Naive thymus-derived CD4-positive, alpha-beta T cell (primary cell): Measurements from ENCODE around the gene MYO5C. TPM values are rescaled to one million over a fixed set of nuclear protein-coding genes. Genes with fewer than 3 reads are reported as not detected.

ENCODE experiments used
- ATAC-seq: fragments of 150-1000 bp; cut with Tn5 transposase; 2 replicates; pipeline ENCODE4 v1.10.0; 2021; ENCODE audit warnings: mild to moderate bottlenecking, moderate library complexity
- CTCF ChIA-PET: fragments of 350-600 bp; sonication (Branson Sonifier 250); formaldehyde crosslinking; loops from one replicate; lab custom pipeline; 2021; ENCODE audit warnings: antibody characterized with exemption; lab: Charles Lee
- POLR2A ChIA-PET: fragments of 350-600 bp; sonication (Branson Sonifier 250); formaldehyde crosslinking; loops from one replicate; lab custom pipeline; 2021; ENCODE audit warnings: antibody characterized with exemption, inconsistent platforms; lab: Charles Lee
- DNase-seq, 9 donors: peaks; one replicate each; pipeline versions ENCODE4 v3.0.0 to v3.0.0-alpha.2; 2020 to 2022; ENCODE audit warnings: mixed read lengths in 1 of 9
- H3K27ac ChIP-seq: one replicate; pipeline ENCODE4 v1.7.0; 2013; ENCODE audit warnings: mild to moderate bottlenecking, low read depth, low read length, moderate library complexity
- H3K27me3 ChIP-seq, 2 donors: one replicate each; pipeline ENCODE4 v1.7.0; 2013; ENCODE audit warnings: low read length in 2 of 2, mild to moderate bottlenecking in 2 of 2, moderate library complexity in 2 of 2; ENCODE audit not compliant: control insufficient read depth in 2 of 2, insufficient read depth in 2 of 2
- H3K36me3 ChIP-seq, 3 experiments: 1 replicate in 2 of 3; 2 replicates in 1 of 3; pipeline ENCODE4 v1.7.0; 2013; ENCODE audit warnings: low read length in 3 of 3, mild to moderate bottlenecking in 3 of 3, moderate library complexity in 1 of 3; ENCODE audit not compliant: insufficient read depth in 3 of 3, control insufficient read depth in 2 of 3
- H3K4me1 ChIP-seq, 2 donors: one replicate each; pipeline ENCODE4 v1.7.0; 2013; ENCODE audit warnings: low read length in 2 of 2, mild to moderate bottlenecking in 2 of 2, moderate library complexity in 1 of 2; ENCODE audit not compliant: control insufficient read depth in 2 of 2, insufficient read depth in 2 of 2
- H3K4me3 ChIP-seq: 2 replicates; pipeline ENCODE4 v1.7.0; 2013; ENCODE audit warnings: mild to moderate bottlenecking, low read length
- H3K9me3 ChIP-seq, 3 experiments: 1 replicate in 2 of 3; 2 replicates in 1 of 3; pipeline ENCODE4 v1.7.0; 2013; ENCODE audit warnings: low read length in 3 of 3; ENCODE audit not compliant: control insufficient read depth in 2 of 3
- H3K27ac Mint-ChIP-seq, 9 donors: one replicate each; pipeline ENCODE4 v1.8.0; 2020 to 2022; ENCODE audit warnings: mixed read lengths in 9 of 9, mild to moderate bottlenecking in 8 of 9, moderate library complexity in 5 of 9, inconsistent platforms in 2 of 9
- H3K27me3 Mint-ChIP-seq, 5 donors: one replicate each; pipeline ENCODE4 v1.8.0; 2021 to 2022; ENCODE audit warnings: mixed read lengths in 5 of 5, mild to moderate bottlenecking in 1 of 5
- H3K36me3 Mint-ChIP-seq, 5 donors: one replicate each; pipeline ENCODE4 v1.8.0; 2020 to 2022; ENCODE audit warnings: mixed read lengths in 5 of 5, mild to moderate bottlenecking in 3 of 5, inconsistent platforms in 1 of 5
- H3K4me1 Mint-ChIP-seq, 7 donors: one replicate each; pipeline ENCODE4 v1.8.0; 2020 to 2022; ENCODE audit warnings: mixed read lengths in 7 of 7, mild to moderate bottlenecking in 3 of 7, inconsistent platforms in 1 of 7
- H3K4me3 Mint-ChIP-seq, 10 donors: one replicate each; pipeline ENCODE4 v1.8.0; 2020 to 2022; ENCODE audit warnings: mild to moderate bottlenecking in 10 of 10, mixed read lengths in 10 of 10, moderate library complexity in 6 of 10, inconsistent platforms in 2 of 10
- H3K9me3 Mint-ChIP-seq, 11 donors: one replicate each; pipeline ENCODE4 v1.8.0; 2020 to 2022; ENCODE audit warnings: mixed read lengths in 11 of 11, mild to moderate bottlenecking in 4 of 11, inconsistent platforms in 1 of 11, moderate library complexity in 1 of 11
- intact Hi-C, 2 donors: fragments of 100-400 bp; cut with micrococcal nuclease; formaldehyde crosslinking; loops; one replicate each; pipeline ENCODE4 v1.15.1; 2023
- polyA plus RNA-seq, 2 donors: library from polyadenylated mRNA; unstranded; fragments of 300-500 nt; fragmentation: Illumina TruSeq; gene quantifications; one replicate each; pipeline ENCODE4 v1.2.3, GENCODE V29; 2021
- total RNA-seq, 6 experiments: library from RNA in 5 of 6; stranded (reverse) in 5 of 6; gene quantifications; 1 replicate in 5 of 6; 2 replicates in 1 of 6; pipeline ENCODE4 v1.2.3 and lab custom pipeline; 2021 to 2026

MYO5C gene
- total and polyA plus RNA-seq, 7 experiments from 2014 or later: 0.19 to 1.3 (median 0.31) TPM; not detected in 1

DNA sequence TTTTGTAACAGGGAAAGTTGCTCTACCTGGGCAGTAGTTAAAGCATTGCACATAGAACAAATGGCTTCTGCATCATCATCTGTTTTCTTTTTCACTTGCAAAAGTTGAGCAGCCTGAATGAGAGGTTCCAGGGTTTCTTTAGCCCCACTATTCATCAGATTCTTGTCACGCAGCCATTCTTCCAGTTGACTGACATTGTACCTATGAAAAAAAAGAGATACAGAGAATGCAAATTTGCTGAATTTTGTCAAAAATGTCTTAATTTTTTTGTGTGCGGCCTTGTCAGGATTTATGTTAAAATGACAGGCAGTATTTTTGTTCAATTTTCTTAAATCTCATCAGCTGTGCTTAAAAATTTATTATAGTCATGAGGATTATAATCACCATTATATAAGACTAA lies 21.4 kb upstream of the MYO5C start:
- intact Hi-C loops: no loop called here
- ChIA-PET POLR2A (no interaction called here), CTCF (no interaction called here)
- Histone ChIP-seq H3K27me3 (no peaks in the 10 kb centered on the region), H3K27ac (no peak overlapping the region), H3K4me3 (no peak overlapping the region), H3K9me3 (no peaks in the 10 kb centered on the region), H3K36me3 (peaks cover 16 to 46% (median 20%) of the 10 kb centered on the region in 3 experiments), H3K4me1 (no peaks in the 10 kb centered on the region)
- Mint-ChIP-seq H3K4me1 (no peaks in the 10 kb centered on the region), H3K27ac (no peak overlapping the region), H3K4me3 (no peak overlapping the region), H3K9me3 (no peaks in the 10 kb centered on the region), H3K36me3 (peaks cover 20 to 66% (median 50%) of the 10 kb centered on the region in 5 donors), H3K27me3 (no peaks in the 10 kb centered on the region)
- ATAC-seq (no peak), DNase-seq (no peak)

DNA sequence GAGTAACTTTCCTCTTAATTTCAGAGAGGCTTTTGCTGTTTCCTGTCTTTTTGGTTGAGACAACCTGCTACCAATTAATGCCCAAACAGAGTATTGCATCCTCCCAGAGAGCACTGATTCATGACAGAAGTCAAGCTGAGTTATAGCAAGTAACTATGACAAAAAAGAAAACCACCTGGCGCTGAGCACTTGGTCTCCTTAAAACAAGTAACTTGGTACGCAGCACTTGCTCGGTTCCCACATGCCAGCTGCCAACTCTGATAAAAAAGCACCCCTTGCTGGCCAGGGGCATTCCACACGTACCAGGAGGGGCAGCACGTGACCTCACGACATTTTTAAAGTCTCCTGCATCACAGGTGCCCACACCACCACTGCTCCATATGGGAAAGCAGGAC lies 13.5 kb upstream of the MYO5C start:
- peaks cover 0 to 6% (median 1%) of the 10 kb centered on the region in 7 donors for H3K4me1 Mint-ChIP-seq
- intact Hi-C loops: no loop called here
- H3K4me3 Mint-ChIP-seq: no peak overlapping the region
- Histone ChIP-seq H3K27me3 (no peaks in the 10 kb centered on the region), H3K9me3 (no peaks in the 10 kb centered on the region), H3K27ac (no peak overlapping the region), H3K36me3 (peaks cover 0 to 4% (median 3%) of the 10 kb centered on the region in 3 experiments), H3K4me3 (no peak overlapping the region), H3K4me1 (no peaks in the 10 kb centered on the region)
- H3K27ac Mint-ChIP-seq: no peak overlapping the region
- H3K36me3 Mint-ChIP-seq: peaks cover 12 to 34% (median 21%) of the 10 kb centered on the region in 5 donors
- DNase-seq (no peak), ATAC-seq (no peak)
- ChIA-PET CTCF (no interaction called here), POLR2A (no interaction called here)
- no peaks in the 10 kb centered on the region for H3K27me3 Mint-ChIP-seq
- H3K9me3 Mint-ChIP-seq: no peaks in the 10 kb centered on the region

DNA sequence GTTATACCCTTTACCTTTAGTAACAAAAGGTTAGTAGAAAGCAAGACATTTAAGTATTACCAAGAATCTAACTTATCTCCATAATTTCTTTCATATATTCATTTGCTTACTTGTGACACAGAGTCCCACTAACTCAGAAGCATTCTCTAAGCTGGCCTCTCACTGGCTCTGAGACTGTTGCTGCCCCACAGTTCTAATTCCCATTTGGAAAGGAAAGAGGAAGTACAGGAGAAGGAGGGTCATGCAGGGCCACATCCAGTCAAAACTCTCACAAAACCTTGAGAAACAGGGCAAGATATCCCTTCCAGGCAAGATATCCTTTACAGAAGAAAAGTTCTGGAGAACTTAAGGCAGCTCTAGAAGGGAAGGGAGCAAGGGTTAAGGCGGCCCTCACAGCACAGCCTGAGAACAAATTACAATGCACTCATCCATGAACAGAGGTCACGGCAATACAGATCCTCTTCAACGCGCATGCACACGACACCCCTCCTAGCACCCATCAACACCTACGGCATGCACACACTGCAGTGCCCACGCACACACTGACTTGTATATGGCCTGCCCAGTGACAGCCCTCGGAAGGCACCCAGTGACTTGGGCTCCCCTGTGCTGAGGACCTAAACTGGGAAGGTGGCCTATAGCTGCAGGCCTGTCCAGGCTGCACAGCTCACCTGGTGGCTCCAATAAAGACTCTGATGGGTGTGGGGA lies 13.0 kb upstream of the MYO5C start:
- no peak overlapping the region for H3K27ac Mint-ChIP-seq
- H3K9me3 Mint-ChIP-seq: peaks cover 0 to 2% (median 0%) of the 10 kb centered on the region in 11 donors
- DNase-seq (no peak), ATAC-seq (no peak)
- ChIA-PET CTCF (no interaction called here), POLR2A (interaction anchor here (0.5 to 0.6 kb wide), 2 partner anchors 250 to 386 kb away, joined by 3 read pairs; no protein-coding TSS in a partner anchor)
- no peaks in the 10 kb centered on the region for H3K4me1 ChIP-seq
- peaks cover 0 to 4% (median 0%) of the 10 kb centered on the region in 3 experiments for H3K36me3 ChIP-seq
- H3K36me3 Mint-ChIP-seq: peaks cover 10 to 29% (median 23%) of the 10 kb centered on the region in 5 donors
- no peaks in the 10 kb centered on the region for H3K27me3 Mint-ChIP-seq
- H3K27me3 ChIP-seq: no peaks in the 10 kb centered on the region
- H3K9me3 ChIP-seq: no peaks in the 10 kb centered on the region
- no peak overlapping the region for H3K4me3 ChIP-seq
- intact Hi-C loops: no loop called here
- H3K4me1 Mint-ChIP-seq: peaks cover 3 to 12% (median 6%) of the 10 kb centered on the region in 7 donors
- no peak overlapping the region for H3K4me3 Mint-ChIP-seq
- no peak overlapping the region for H3K27ac ChIP-seq

DNA sequence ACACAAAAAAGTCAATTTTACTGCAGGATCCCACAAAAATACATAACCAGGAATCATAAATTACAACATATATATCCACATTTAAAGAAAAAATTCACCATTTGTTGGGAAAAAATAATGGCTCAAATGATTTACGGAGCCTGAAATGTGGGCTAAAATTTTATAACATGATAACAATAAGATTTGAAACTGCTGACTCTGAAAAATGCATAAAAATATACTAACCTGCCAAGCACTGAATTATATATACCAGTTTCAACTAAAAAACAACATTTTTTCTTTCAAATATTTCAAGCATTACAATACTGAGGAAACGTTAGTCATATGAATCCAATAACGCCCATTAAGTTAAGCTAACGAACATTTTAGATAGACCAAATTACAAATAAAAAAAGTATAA lies 12.2 kb upstream of the MYO5C start:
- POLR2A ChIA-PET: interaction anchor here (0.6 kb wide), 1 partner anchor 251 kb away, joined by 3 read pairs; no protein-coding TSS in a partner anchor

DNA sequence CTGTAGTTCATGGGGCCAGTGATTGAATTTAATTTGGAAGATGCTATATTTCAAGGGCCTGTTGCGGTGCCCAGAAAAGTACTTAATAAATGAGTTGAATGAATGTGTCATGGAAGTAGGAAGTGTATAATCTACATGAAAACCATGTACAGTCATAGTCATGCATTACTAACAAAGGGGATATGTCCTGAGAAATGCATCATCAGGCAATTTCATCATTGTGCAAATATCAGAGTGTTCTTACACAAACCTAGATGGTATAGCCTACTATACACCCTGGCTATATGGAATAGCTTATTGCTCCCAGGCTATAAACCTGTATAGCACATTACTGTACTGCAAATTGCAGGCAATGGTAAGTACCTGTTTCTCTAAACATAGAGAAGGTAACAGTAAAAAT lies 10.7 kb upstream of the MYO5C start:
- ChIA-PET POLR2A (no interaction called here), CTCF (no interaction called here)
- Histone ChIP-seq H3K4me1 (no peaks in the 10 kb centered on the region), H3K4me3 (no peak overlapping the region), H3K27ac (no peak overlapping the region), H3K9me3 (no peaks in the 10 kb centered on the region), H3K27me3 (no peaks in the 10 kb centered on the region), H3K36me3 (no peaks in the 10 kb centered on the region)
- DNase-seq (no peak), ATAC-seq (no peak)
- Mint-ChIP-seq H3K4me3 (no peak overlapping the region), H3K27ac (no peak overlapping the region), H3K36me3 (peaks cover 5 to 22% (median 13%) of the 10 kb centered on the region in 5 donors), H3K9me3 (peaks cover 0 to 2% (median 0%) of the 10 kb centered on the region in 11 donors), H3K27me3 (no peaks in the 10 kb centered on the region), H3K4me1 (peaks cover 6 to 15% (median 13%) of the 10 kb centered on the region in 7 donors)
- intact Hi-C loops: no loop called here

More for the DNA sequence above, 12.2 kb upstream of the MYO5C start:
- Histone ChIP-seq H3K36me3 (no peaks in the 10 kb centered on the region), H3K9me3 (no peaks in the 10 kb centered on the region), H3K27me3 (no peaks in the 10 kb centered on the region), H3K4me3 (no peak overlapping the region), H3K27ac (no peak overlapping the region), H3K4me1 (no peaks in the 10 kb centered on the region)
- DNase-seq (no peak), ATAC-seq (no peak)
- Mint-ChIP-seq H3K27ac (no peak overlapping the region), H3K36me3 (peaks cover 5 to 23% (median 16%) of the 10 kb centered on the region in 5 donors), H3K27me3 (no peaks in the 10 kb centered on the region), H3K4me3 (no peak overlapping the region), H3K9me3 (peaks cover 0 to 2% (median 0%) of the 10 kb centered on the region in 11 donors), H3K4me1 (peaks cover 6 to 15% (median 12%) of the 10 kb centered on the region in 7 donors)
- CTCF ChIA-PET: no interaction called here
- intact Hi-C loops: no loop called here

DNA sequence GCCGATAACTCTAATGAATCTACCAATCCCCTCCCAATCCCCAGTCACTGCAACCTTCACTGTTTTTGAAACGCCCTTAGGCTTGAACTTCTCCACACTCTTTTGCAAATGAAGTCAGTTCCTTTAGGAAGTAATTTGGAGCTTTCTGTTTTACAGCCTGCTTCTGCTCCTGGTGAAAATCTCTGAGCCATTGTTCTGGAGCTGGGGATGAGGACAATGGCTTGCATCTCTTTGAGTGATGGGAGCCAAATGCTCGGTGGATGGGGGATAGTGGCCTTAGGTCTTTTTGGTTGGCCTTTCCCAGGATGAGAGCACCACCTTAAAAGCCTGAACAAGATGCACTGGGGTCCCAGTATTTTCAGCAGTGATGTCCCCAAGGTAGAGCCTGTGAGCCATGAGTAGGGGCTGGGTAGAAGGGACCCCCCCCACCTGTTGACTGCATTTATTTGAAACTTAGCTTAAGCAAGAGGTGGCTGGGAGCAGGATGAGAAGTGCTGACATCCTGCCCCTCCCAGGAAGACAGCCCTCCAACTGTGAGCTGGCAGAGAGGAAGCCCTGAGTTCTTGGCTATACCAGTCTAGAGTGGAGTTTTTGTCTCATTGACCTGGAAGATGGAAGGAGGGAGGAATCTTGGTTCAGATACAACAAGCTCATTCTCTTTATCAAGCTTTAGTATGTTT lies 7.6 kb upstream of the MYO5C start:
- Histone ChIP-seq H3K27ac (no peak overlapping the region), H3K36me3 (no peaks in the 10 kb centered on the region), H3K4me1 (no peaks in the 10 kb centered on the region), H3K4me3 (no peak overlapping the region), H3K9me3 (no peaks in the 10 kb centered on the region), H3K27me3 (no peaks in the 10 kb centered on the region)
- peaks cover 5 to 17% (median 8%) of the 10 kb centered on the region in 5 donors for H3K36me3 Mint-ChIP-seq
- peak overlapping the region in 1 of 10 donors; percentile 36 for H3K4me3 Mint-ChIP-seq
- peaks cover 0 to 3% (median 0%) of the 10 kb centered on the region in 11 donors for H3K9me3 Mint-ChIP-seq
- ChIA-PET POLR2A (interaction anchor here (1.0 kb wide), 1 partner anchor 46 kb away, joined by 3 read pairs; no protein-coding TSS in a partner anchor), CTCF (no interaction called here)
- peaks cover 0 to 15% (median 7%) of the 10 kb centered on the region in 5 donors for H3K27me3 Mint-ChIP-seq
- intact Hi-C loops: no loop called here
- ATAC-seq (no peak), DNase-seq (no peak)
- peaks cover 6 to 15% (median 13%) of the 10 kb centered on the region in 7 donors for H3K4me1 Mint-ChIP-seq
- no peak overlapping the region for H3K27ac Mint-ChIP-seq
